ENCODE results near the gene BAZ2B. TPM values are rescaled to one million over a fixed set of nuclear protein-coding genes. Genes with fewer than 3 reads are reported as not detected.

BAZ2B gene
- total RNA-seq, 2 experiments from 2014 or later = 3.7 to 11.8 TPM

DNA sequence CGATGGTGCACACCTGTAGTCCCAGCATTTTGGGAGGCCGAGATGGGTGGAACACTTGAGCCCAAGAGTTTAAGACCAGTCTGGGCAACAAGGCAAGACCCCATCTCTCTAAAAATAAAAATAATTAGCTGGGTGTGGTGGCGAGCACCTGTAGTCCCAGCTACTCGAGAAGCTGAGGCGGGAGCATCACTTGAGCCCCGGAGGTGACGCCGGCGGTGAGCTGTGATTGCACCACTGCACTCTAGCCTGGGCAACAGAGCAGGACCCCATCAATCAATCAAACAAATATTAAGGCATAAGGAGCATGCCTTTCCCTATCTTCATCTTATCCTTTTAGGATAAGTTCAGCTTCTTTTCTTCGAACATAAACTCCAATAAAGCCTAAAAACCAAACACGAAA, 330.9 kb downstream of the BAZ2B start:
- Histone ChIP-seq H3K9me3 (ENCODE audit: low read length) (no peaks in the 10 kb centered on the region), H3K4me1 (ENCODE audit: insufficient read depth, low read length, poor library complexity, severe bottlenecking) (peaks cover 7% of the 10 kb centered on the region), H3K36me3 (ENCODE audit: insufficient read depth, low read length) (no peaks in the 10 kb centered on the region), H3K27ac (ENCODE audit: low read depth, low read length, poor library complexity, severe bottlenecking) (no peak overlapping the region), H3K79me2 (ENCODE audit: insufficient read depth, low read depth, low read length) (no peaks in the 10 kb centered on the region), H3K4me2 (ENCODE audit: low read length) (peak overlapping the region; percentile 79), H3K4me3 (ENCODE audit: low read depth, low read length, poor library complexity, severe bottlenecking) (peak overlapping the region; percentile 73), H3K9me2 (ENCODE audit: insufficient read depth, low read length) (no peaks in the 10 kb centered on the region), H4K20me1 (ENCODE audit: insufficient read depth, low read length) (no peaks in the 10 kb centered on the region), H2AFZ (ENCODE audit: low read length) (no peak overlapping the region)
- TF ChIP-seq EZH2phosphoT487 (IDR thresholded peaks at IDR 0.05; ENCODE audit: borderline replicate concordance, low read depth, low read length) (no peak), CTCF (conservative IDR thresholded peaks at IDR 0.05; ENCODE audit: low read length) (no peak)
- ChIA-PET POLR2A (interaction anchor here (0.6 to 1.1 kb wide), 2 partner anchors 131 to 427 kb away, joined by 3 to 4 read pairs; partner anchors contain the start of gene MARCHF7), CTCF (ENCODE audit: unreplicated experiment) (no interaction called here)
- BruUV-seq (replicated peaks) = no TSS peak
- intact Hi-C loops (cut with micrococcal nuclease; ENCODE audit: unreplicated experiment) = loop anchor here (5.0 kb wide), 1 partner anchor 1408 kb away; the partner anchor contains the start of gene ACVR1
- DNase-seq (ENCODE audit: low spot score) = no peak

DNA sequence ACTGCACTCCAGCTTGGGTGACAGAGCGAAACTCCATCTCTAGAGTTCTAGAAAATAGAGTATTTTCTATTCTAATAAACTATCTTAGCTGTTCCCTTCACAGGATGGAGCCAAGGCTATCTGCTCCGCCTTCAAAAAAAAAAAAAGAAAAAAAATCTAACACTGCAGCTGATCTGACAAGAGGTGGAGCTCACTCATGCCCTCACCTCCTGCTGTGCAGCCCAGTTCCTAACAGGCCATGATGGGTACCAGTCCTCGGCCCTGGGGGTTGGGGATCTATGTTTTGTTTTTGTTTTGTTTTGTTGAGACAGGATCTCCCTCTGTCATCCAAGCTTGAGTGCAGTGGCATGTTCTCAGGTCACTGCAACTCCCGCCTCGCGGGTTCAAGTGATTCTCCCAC, 332.8 kb downstream of the BAZ2B start:
- intact Hi-C loops (cut with micrococcal nuclease; ENCODE audit: unreplicated experiment) = no loop called here
- no peaks in the 10 kb centered on the region for H3K36me3 ChIP-seq (ENCODE audit: insufficient read depth, low read length)
- DNase-seq (ENCODE audit: low spot score) = no peak
- H3K9me3 ChIP-seq (ENCODE audit: low read length) = no peaks in the 10 kb centered on the region
- H3K27ac ChIP-seq (ENCODE audit: low read depth, low read length, poor library complexity, severe bottlenecking) = no peak overlapping the region
- H3K4me2 ChIP-seq (ENCODE audit: low read length) = no peak overlapping the region
- H3K79me2 ChIP-seq (ENCODE audit: insufficient read depth, low read depth, low read length) = no peaks in the 10 kb centered on the region
- H4K20me1 ChIP-seq (ENCODE audit: insufficient read depth, low read length) = no peaks in the 10 kb centered on the region
- H3K4me1 ChIP-seq (ENCODE audit: insufficient read depth, low read length, poor library complexity, severe bottlenecking) = peaks cover 7% of the 10 kb centered on the region
- POLR2A ChIA-PET = interaction anchor here (0.6 to 1.1 kb wide), 4 partner anchors 13 to 1384 kb away, joined by 3 read pairs; no protein-coding TSS in a partner anchor
- no TSS peak for BruUV-seq (replicated peaks)
- H3K9me2 ChIP-seq (ENCODE audit: insufficient read depth, low read length) = no peaks in the 10 kb centered on the region
- TF ChIP-seq EZH2phosphoT487 (IDR thresholded peaks at IDR 0.05; ENCODE audit: borderline replicate concordance, low read depth, low read length) = no peak
- no peak for TF ChIP-seq CTCF (conservative IDR thresholded peaks at IDR 0.05; ENCODE audit: low read length)
- no peak overlapping the region for H2AFZ ChIP-seq (ENCODE audit: low read length)
- no peak overlapping the region for H3K4me3 ChIP-seq (ENCODE audit: low read depth, low read length, poor library complexity, severe bottlenecking)
- CTCF ChIA-PET (ENCODE audit: unreplicated experiment) = no interaction called here

GRCh38 chr2:159281002-159281401, 335.3 kb downstream of the BAZ2B start:
- TF ChIP-seq CTCF (conservative IDR thresholded peaks at IDR 0.05; ENCODE audit: low read length) (no peak), EZH2phosphoT487 (IDR thresholded peaks at IDR 0.05; ENCODE audit: borderline replicate concordance, low read depth, low read length) (no peak)
- H3K27ac ChIP-seq (ENCODE audit: low read depth, low read length, poor library complexity, severe bottlenecking) = no peak overlapping the region
- ChIA-PET POLR2A (interaction anchor here (0.6 to 0.8 kb wide), 2 partner anchors 393 to 450 kb away, joined by 3 read pairs; no protein-coding TSS in a partner anchor), CTCF (ENCODE audit: unreplicated experiment) (no interaction called here)
- peaks cover 5% of the 10 kb centered on the region for H3K4me1 ChIP-seq (ENCODE audit: insufficient read depth, low read length, poor library complexity, severe bottlenecking)
- H4K20me1 ChIP-seq (ENCODE audit: insufficient read depth, low read length) = no peaks in the 10 kb centered on the region
- no peak for DNase-seq (ENCODE audit: low spot score)
- no peak overlapping the region for H3K4me2 ChIP-seq (ENCODE audit: low read length)
- intact Hi-C loops (cut with micrococcal nuclease; ENCODE audit: unreplicated experiment) = no loop called here
- no TSS peak for BruUV-seq (replicated peaks)
- no peak overlapping the region for H3K4me3 ChIP-seq (ENCODE audit: low read depth, low read length, poor library complexity, severe bottlenecking)
- no peaks in the 10 kb centered on the region for H3K9me3 ChIP-seq (ENCODE audit: low read length)
- H2AFZ ChIP-seq (ENCODE audit: low read length) = no peak overlapping the region
- H3K36me3 ChIP-seq (ENCODE audit: insufficient read depth, low read length) = no peaks in the 10 kb centered on the region
- no peaks in the 10 kb centered on the region for H3K79me2 ChIP-seq (ENCODE audit: insufficient read depth, low read depth, low read length)
- H3K9me2 ChIP-seq (ENCODE audit: insufficient read depth, low read length) = no peaks in the 10 kb centered on the region
